AG09319 (cell line): ENCODE results near the gene MSRB1.
"Not testable (repeated sequence)": the region's sequence is repeated elsewhere in the genome, so short reads cannot be mapped to it uniquely, and the experiment has no call there.

Experiments
- DNase-seq: peaks from one replicate; pipeline ENCODE4 v3.0.0-alpha.2; 2010; ENCODE audit warnings: low read depth; ENCODE audit errors: extremely low read depth
- CTCF ChIP-seq: IDR thresholded peaks from 2 replicates; pipeline ENCODE4 v1.5.1; 2011; ENCODE audit warnings: low read depth, mild to moderate bottlenecking, inconsistent platforms, low read length, moderate library complexity

MSRB1 gene

GRCh38 chr16:1899641-1900451 lies 43.2 kb downstream of the MSRB1 start:
- DNase-seq = no peak
- no peak for TF ChIP-seq CTCF

GRCh38 chr16:1897692-1898091 lies 45.3 kb downstream of the MSRB1 start:
- DNase-seq = not testable (repeated sequence)

GRCh38 chr16:1895949-1896675 lies 46.9 kb downstream of the MSRB1 start:
- TF ChIP-seq CTCF = no peak
- no peak for DNase-seq

GRCh38 chr16:1895068-1895467 lies 47.9 kb downstream of the MSRB1 start:
- no peak for TF ChIP-seq CTCF

GRCh38 chr16:1890708-1891050 lies 52.3 kb downstream of the MSRB1 start:
- TF ChIP-seq CTCF = no peak
- DNase-seq = no peak

More at GRCh38 chr16:1895068-1895467, 47.9 kb downstream of the MSRB1 start:
- no peak for DNase-seq

GRCh38 chr16:1890024-1890707 lies 52.8 kb downstream of the MSRB1 start:
- no peak for DNase-seq
- TF ChIP-seq CTCF = no peak
